22Rv1 (cell line): ENCODE results near the gene RNF213.

Experiments used
- ZFX ChIP-seq: fragments of 450-650 bp; IDR thresholded peaks from 2 replicates; pipeline ENCODE4 v1.6.1; 2017; ENCODE audit warnings: antibody characterized with exemption, borderline replicate concordance
- TF ChIP-seq, protein P1 (sequence below): fragments of 450-650 bp; IDR thresholded peaks from 2 replicates; pipeline ENCODE4 v1.5.1; 2017; ENCODE audit warnings: mild to moderate bottlenecking

GRCh38 chr17:80229011-80229410, 31.6 kb upstream of the RNF213 start:
- no peak for TF ChIP-seq ZFX
- TF ChIP-seq, protein P1, sequence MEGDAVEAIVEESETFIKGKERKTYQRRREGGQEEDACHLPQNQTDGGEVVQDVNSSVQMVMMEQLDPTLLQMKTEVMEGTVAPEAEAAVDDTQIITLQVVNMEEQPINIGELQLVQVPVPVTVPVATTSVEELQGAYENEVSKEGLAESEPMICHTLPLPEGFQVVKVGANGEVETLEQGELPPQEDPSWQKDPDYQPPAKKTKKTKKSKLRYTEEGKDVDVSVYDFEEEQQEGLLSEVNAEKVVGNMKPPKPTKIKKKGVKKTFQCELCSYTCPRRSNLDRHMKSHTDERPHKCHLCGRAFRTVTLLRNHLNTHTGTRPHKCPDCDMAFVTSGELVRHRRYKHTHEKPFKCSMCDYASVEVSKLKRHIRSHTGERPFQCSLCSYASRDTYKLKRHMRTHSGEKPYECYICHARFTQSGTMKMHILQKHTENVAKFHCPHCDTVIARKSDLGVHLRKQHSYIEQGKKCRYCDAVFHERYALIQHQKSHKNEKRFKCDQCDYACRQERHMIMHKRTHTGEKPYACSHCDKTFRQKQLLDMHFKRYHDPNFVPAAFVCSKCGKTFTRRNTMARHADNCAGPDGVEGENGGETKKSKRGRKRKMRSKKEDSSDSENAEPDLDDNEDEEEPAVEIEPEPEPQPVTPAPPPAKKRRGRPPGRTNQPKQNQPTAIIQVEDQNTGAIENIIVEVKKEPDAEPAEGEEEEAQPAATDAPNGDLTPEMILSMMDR = no peak
